SU-DHL-6 (cell line): ENCODE results near the gene HSH2D.
A peak's percentile ranks its signal among the peaks of the same experiment; 100 is the strongest.

Experiments
- H2AFZ ChIP-seq: fragments of 200-600 bp; sonication (generic); 2 replicates; pipeline ENCODE4 v1.6.1; 2014; ENCODE audit warnings: low read depth, mild to moderate bottlenecking, moderate library complexity, mixed read lengths, antibody characterized with exemption, low read length; ENCODE audit not compliant: severe bottlenecking
- H3F3A ChIP-seq: fragments of 200-600 bp; shearing (Covaris generic); 2 replicates; pipeline ENCODE4 v1.6.0; 2016; ENCODE audit warnings: antibody characterized with exemption, mild to moderate bottlenecking; ENCODE audit not compliant: insufficient read depth
- H3K27ac ChIP-seq: fragments of 200-600 bp; sonication (generic); 2 replicates; pipeline ENCODE4 v1.5.1; 2016; ENCODE audit warnings: low read depth, mild to moderate bottlenecking, low read length, moderate library complexity, mixed read lengths
- H3K27me3 ChIP-seq: fragments of 200-600 bp; sonication (generic), shearing (Covaris generic); 2 replicates; pipeline ENCODE4 v1.6.0; 2014; ENCODE audit warnings: mild to moderate bottlenecking, low read length
- H3K36me3 ChIP-seq: fragments of 200-600 bp; sonication (generic); 2 replicates; pipeline ENCODE4 v1.6.1; 2014; ENCODE audit warnings: mild to moderate bottlenecking, low read length, mixed read lengths
- H3K4me2 ChIP-seq: fragments of 300-600, 200-600 bp; shearing (Covaris generic), sonication (generic); 2 replicates; pipeline ENCODE4 v1.6.0; 2014; ENCODE audit warnings: low read length, low read depth, mild to moderate bottlenecking; ENCODE audit not compliant: poor library complexity, severe bottlenecking
- H3K4me3 ChIP-seq: fragments of 200-600 bp; sonication (generic); 2 replicates; pipeline ENCODE4 v1.5.1; 2014; ENCODE audit warnings: antibody characterized with exemption, low read length, mild to moderate bottlenecking, mixed read lengths; ENCODE audit not compliant: insufficient read depth, poor library complexity, severe bottlenecking
- H3K79me2 ChIP-seq: fragments of 200-600 bp; sonication (generic); 2 replicates; pipeline ENCODE4 v1.6.1; 2014; ENCODE audit warnings: mild to moderate bottlenecking, low read length, moderate library complexity; ENCODE audit not compliant: insufficient read depth
- H3K9ac ChIP-seq: fragments of 200-600 bp; sonication (generic); 2 replicates; pipeline ENCODE4 v1.7.0; 2014; ENCODE audit warnings: mild to moderate bottlenecking, low read length
- H3K9me2 ChIP-seq: fragments of 200-600 bp; sonication (generic); replicated peaks from 2 replicates; pipeline ENCODE4 v1.6.1; 2014; ENCODE audit warnings: low read length; ENCODE audit not compliant: insufficient read depth
- H3K9me3 ChIP-seq: fragments of 200-600 bp; sonication (generic); 2 replicates; pipeline ENCODE4 v1.6.1; 2014; ENCODE audit warnings: low read length, mixed read lengths; ENCODE audit not compliant: insufficient read depth
- H4K20me1 ChIP-seq: fragments of 200-600 bp; sonication (generic); 2 replicates; pipeline ENCODE4 v1.6.1; 2014; ENCODE audit warnings: low read depth, mild to moderate bottlenecking, antibody characterized with exemption, low read length, moderate library complexity, mixed read lengths
- EZH2phosphoT487 ChIP-seq: fragments of 200-600 bp; sonication (generic), shearing (Covaris generic); conservative IDR thresholded peaks from 2 replicates; pipeline ENCODE4 v1.6.1; 2018; ENCODE audit warnings: mild to moderate bottlenecking, antibody characterized with exemption, low read length, moderate library complexity, mixed read lengths
- TF ChIP-seq, protein P1 (sequence below): fragments of 200-600 bp; sonication (generic); IDR thresholded peaks from one replicate; pipeline ENCODE4 v1.5.1; 2017; ENCODE audit warnings: antibody characterized with exemption, mild to moderate bottlenecking, low read length, moderate library complexity; ENCODE audit not compliant: insufficient read depth, poor library complexity, severe bottlenecking

Gene HSH2D

DNA sequence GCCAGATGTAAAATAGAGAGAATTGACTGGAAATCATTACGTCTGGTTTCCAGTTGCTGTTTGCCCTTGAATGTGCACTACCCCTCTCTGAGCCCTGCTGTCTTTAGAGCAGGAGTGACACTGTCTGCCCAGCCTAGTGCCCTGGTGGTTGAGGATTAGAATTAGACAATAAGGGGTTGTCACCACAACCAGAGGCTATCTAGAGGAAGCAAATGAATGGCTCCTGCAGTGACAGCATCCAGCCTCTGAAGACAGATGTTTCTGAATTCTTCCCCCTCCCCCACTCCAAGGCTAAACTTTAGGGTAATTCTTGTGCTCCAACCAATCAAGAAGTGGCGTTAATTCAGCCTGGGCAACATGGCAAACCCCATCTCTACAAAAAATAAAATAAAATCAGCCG, 29.8 kb upstream of the HSH2D start:
- peaks cover 29% of the 10 kb centered on the region for H3F3A ChIP-seq
- H3K4me3 ChIP-seq, result no peak overlapping the region
- no peaks in the 10 kb centered on the region for H4K20me1 ChIP-seq
- peak overlapping the region; percentile 12; the same call in 1 of the 2 replicates for H3K27ac ChIP-seq
- H3K9me3 ChIP-seq, result no peaks in the 10 kb centered on the region
- H3K4me2 ChIP-seq, result peak overlapping the region; percentile 65
- H3K9me2 ChIP-seq, result no peaks in the 10 kb centered on the region
- H3K36me3 ChIP-seq, result peaks cover 3% of the 10 kb centered on the region; the same call in 1 of the 2 replicates
- no peak overlapping the region for H2AFZ ChIP-seq
- H3K27me3 ChIP-seq, result no peaks in the 10 kb centered on the region
- H3K79me2 ChIP-seq, result peaks cover 53% of the 10 kb centered on the region
- 0 out of 2 replicates have a peak overlapping the region, but pooled peaks have one; percentile 99 for H3K9ac ChIP-seq
- TF ChIP-seq EZH2phosphoT487, result no peak
- TF ChIP-seq, protein P1, sequence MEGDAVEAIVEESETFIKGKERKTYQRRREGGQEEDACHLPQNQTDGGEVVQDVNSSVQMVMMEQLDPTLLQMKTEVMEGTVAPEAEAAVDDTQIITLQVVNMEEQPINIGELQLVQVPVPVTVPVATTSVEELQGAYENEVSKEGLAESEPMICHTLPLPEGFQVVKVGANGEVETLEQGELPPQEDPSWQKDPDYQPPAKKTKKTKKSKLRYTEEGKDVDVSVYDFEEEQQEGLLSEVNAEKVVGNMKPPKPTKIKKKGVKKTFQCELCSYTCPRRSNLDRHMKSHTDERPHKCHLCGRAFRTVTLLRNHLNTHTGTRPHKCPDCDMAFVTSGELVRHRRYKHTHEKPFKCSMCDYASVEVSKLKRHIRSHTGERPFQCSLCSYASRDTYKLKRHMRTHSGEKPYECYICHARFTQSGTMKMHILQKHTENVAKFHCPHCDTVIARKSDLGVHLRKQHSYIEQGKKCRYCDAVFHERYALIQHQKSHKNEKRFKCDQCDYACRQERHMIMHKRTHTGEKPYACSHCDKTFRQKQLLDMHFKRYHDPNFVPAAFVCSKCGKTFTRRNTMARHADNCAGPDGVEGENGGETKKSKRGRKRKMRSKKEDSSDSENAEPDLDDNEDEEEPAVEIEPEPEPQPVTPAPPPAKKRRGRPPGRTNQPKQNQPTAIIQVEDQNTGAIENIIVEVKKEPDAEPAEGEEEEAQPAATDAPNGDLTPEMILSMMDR, result no peak

DNA sequence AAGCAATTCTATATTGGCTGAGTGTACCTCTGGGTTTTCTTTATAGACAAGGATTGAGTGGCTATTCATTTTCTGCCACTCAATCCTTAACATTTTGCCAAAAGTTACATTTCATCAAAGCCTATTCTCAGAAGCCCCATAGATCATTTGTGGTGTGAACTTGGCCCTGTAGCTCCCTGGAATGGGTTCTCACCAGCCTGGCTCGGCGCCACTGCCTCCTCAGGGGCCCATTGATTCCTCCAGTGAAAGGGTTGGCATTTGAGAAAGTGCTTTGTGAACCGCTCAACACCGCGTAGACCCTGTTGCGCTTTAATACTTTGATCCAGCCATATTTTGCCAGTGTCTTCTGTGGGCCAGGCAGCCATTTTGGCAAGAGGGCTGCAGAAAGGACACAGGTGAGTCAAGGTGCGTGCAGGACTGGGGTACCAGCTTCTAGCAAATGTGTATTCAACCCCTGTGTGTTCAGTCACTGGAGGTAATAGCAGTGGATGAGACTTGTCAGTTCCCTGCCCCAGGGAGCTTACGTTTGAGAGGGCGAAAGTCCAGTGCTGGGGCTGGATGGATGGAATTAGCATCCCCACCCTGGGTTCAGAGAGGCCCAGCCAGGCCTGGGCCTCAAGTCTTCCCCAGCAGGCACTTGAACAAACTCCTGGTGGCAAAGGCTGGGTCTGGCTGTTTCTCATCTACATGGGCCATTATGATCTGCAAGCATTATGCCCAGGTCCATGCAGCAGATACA, 28.0 kb upstream of the HSH2D start:
- Histone ChIP-seq H3K36me3 (peaks cover 8% of the 10 kb centered on the region; the same call in 1 of the 2 replicates), H3K4me3 (no peak overlapping the region), H3K9ac (peak overlapping the region; percentile 16; the same call in 1 of the 2 replicates), H3K9me2 (no peaks in the 10 kb centered on the region), H3K79me2 (peaks cover 62% of the 10 kb centered on the region), H3K9me3 (no peaks in the 10 kb centered on the region), H3K27me3 (no peaks in the 10 kb centered on the region), H3F3A (peaks cover 36% of the 10 kb centered on the region), H3K27ac (peak overlapping the region; percentile 98), H4K20me1 (no peaks in the 10 kb centered on the region), H3K4me2 (peak overlapping the region; percentile 29), H2AFZ (no peak overlapping the region)
- TF ChIP-seq, protein P1, result no peak
- no peak for TF ChIP-seq EZH2phosphoT487

DNA sequence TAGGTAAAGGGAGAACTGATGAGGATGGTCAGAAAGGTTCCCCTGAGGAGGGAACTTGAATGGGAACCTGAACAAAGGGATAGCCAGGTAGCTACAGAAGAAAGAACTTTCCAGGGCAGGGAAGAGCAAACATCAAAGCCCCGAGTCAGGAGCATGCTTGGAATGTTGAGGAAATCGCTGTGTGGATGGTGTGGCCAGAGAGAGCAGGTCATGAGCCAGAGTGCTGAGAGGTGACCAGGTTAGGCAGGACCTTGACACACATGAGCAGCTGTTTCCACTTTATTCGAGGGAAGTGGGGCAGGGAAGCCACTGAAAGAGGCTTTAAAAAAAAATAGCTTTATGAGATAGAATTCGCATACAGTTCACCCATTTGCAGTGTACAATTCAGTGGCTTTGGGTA, 27.4 kb upstream of the HSH2D start:
- peak overlapping the region; percentile 16; the same call in 1 of the 2 replicates for H3K9ac ChIP-seq
- peaks cover 8% of the 10 kb centered on the region; the same call in 1 of the 2 replicates for H3K36me3 ChIP-seq
- H3K27ac ChIP-seq, result peak overlapping the region; percentile 98
- no peaks in the 10 kb centered on the region for H3K27me3 ChIP-seq
- no peak overlapping the region for H3K4me3 ChIP-seq
- H3F3A ChIP-seq, result peaks cover 36% of the 10 kb centered on the region
- no peaks in the 10 kb centered on the region for H4K20me1 ChIP-seq
- peaks cover 62% of the 10 kb centered on the region for H3K79me2 ChIP-seq
- no peaks in the 10 kb centered on the region for H3K9me2 ChIP-seq
- TF ChIP-seq EZH2phosphoT487, result no peak
- TF ChIP-seq, protein P1, result no peak
- no peaks in the 10 kb centered on the region for H3K9me3 ChIP-seq
- no peak overlapping the region for H2AFZ ChIP-seq
- peak overlapping the region; percentile 29 for H3K4me2 ChIP-seq
